ENCODE measurements around the gene CEP162.
"Not testable (repeated sequence)": the region's sequence is repeated elsewhere in the genome, so short reads cannot be mapped to it uniquely, and the experiment has no call there.

Gene CEP162

GRCh38 chr6:84224251-84224650 lies 3.2 kb downstream of the CEP162 start:
- no peak for DNase-seq (ENCODE audit: low read depth in 2 of 2)

- DNase-seq (ENCODE audit: low read depth in 2 of 2) = not testable (repeated sequence)
Observed at GRCh38 chr6:84223608-84224007, 3.8 kb downstream of the CEP162 start.

GRCh38 chr6:84222426-84222825 lies 5.0 kb downstream of the CEP162 start:
- no peak for DNase-seq (ENCODE audit: low read depth in 2 of 2)

GRCh38 chr6:84220809-84221409 lies 6.5 kb downstream of the CEP162 start:
- no peak for DNase-seq (ENCODE audit: low read depth in 2 of 2)

GRCh38 chr6:84218091-84218490 lies 9.4 kb downstream of the CEP162 start:
- no peak for DNase-seq (ENCODE audit: low read depth in 2 of 2)

GRCh38 chr6:84213217-84213616 lies 14.2 kb downstream of the CEP162 start:
- no peak for DNase-seq (ENCODE audit: low read depth in 2 of 2)

- no peak for DNase-seq (ENCODE audit: low read depth in 2 of 2)
Observed at GRCh38 chr6:84204011-84204410, 23.4 kb downstream of the CEP162 start.

GRCh38 chr6:84199987-84200386 lies 27.5 kb downstream of the CEP162 start:
- DNase-seq (ENCODE audit: low read depth in 2 of 2) = not testable (repeated sequence)

- no peak for DNase-seq (ENCODE audit: low read depth in 2 of 2)
Observed at GRCh38 chr6:84197708-84198107, 29.7 kb downstream of the CEP162 start.

GRCh38 chr6:84193114-84193708 lies 34.2 kb downstream of the CEP162 start:
- DNase-seq (ENCODE audit: low read depth in 2 of 2) = no peak

- DNase-seq (ENCODE audit: low read depth in 2 of 2) = no peak
Observed at GRCh38 chr6:84191802-84192201, 35.6 kb downstream of the CEP162 start.

GRCh38 chr6:84189356-84189755 lies 38.1 kb downstream of the CEP162 start:
- not testable (repeated sequence) for DNase-seq (ENCODE audit: low read depth in 2 of 2)

GRCh38 chr6:84183430-84183829 lies 44.0 kb downstream of the CEP162 start:
- no peak for DNase-seq (ENCODE audit: low read depth in 2 of 2)

GRCh38 chr6:84182001-84182400 lies 45.4 kb downstream of the CEP162 start:
- no peak for DNase-seq (ENCODE audit: low read depth in 2 of 2)

GRCh38 chr6:84177241-84177640 lies 50.2 kb downstream of the CEP162 start:
- no peak for DNase-seq (ENCODE audit: low read depth in 2 of 2)

- DNase-seq (ENCODE audit: low read depth in 2 of 2) = no peak
Observed at GRCh38 chr6:84172574-84172973, 54.9 kb downstream of the CEP162 start.

GRCh38 chr6:84172080-84172479 lies 55.4 kb downstream of the CEP162 start:
- DNase-seq (ENCODE audit: low read depth in 2 of 2) = no peak

- no peak for DNase-seq (ENCODE audit: low read depth in 2 of 2)
Observed at GRCh38 chr6:84167457-84167856, 60.0 kb downstream of the CEP162 start.

GRCh38 chr6:84166395-84166794 lies 61.0 kb downstream of the CEP162 start:
- no peak for DNase-seq (ENCODE audit: low read depth in 2 of 2)

GRCh38 chr6:84164328-84164727 lies 63.1 kb downstream of the CEP162 start:
- not testable (repeated sequence) for DNase-seq (ENCODE audit: low read depth in 2 of 2)

GRCh38 chr6:84161190-84161589 lies 66.3 kb downstream of the CEP162 start:
- no peak for DNase-seq (ENCODE audit: low read depth in 2 of 2)

- DNase-seq (ENCODE audit: low read depth in 2 of 2) = no peak
Observed at GRCh38 chr6:84156306-84156705, 71.1 kb downstream of the CEP162 start.

GRCh38 chr6:84151669-84152068 lies 75.8 kb downstream of the CEP162 start:
- DNase-seq (ENCODE audit: low read depth in 2 of 2) = no peak

- DNase-seq (ENCODE audit: low read depth in 2 of 2) = no peak
Observed at GRCh38 chr6:84150705-84151104, 76.7 kb downstream of the CEP162 start.
